ENCODE data around the gene SGCG.

The SGCG gene

GRCh38 chr13:23322353-23323336 lies 141.9 kb downstream of the SGCG start:
- Histone ChIP-seq H3K27ac (ENCODE audit: low read depth, low read length) (no peak overlapping the region), H3K4me3 (ENCODE audit: low read depth, low read length) (no peak overlapping the region), H3K9me3 (ENCODE audit: insufficient read depth, low read depth, low read length) (no peaks in the 10 kb centered on the region), H3K18ac (ENCODE audit: low read length) (no peak overlapping the region), H3K9ac (ENCODE audit: low read length) (no peak overlapping the region), H3K27me3 (ENCODE audit: insufficient read depth, low read length) (no peaks in the 10 kb centered on the region), H3K79me1 (ENCODE audit: low read length) (peaks cover 8% of the 10 kb centered on the region), H3K4me2 (ENCODE audit: low read length) (no peak overlapping the region), H3K4ac (ENCODE audit: low read depth, low read length) (no peak overlapping the region), H2AFZ (ENCODE audit: insufficient read depth, low read length, poor library complexity) (no peak overlapping the region), H2BK12ac (ENCODE audit: low read length) (peak overlapping the region; percentile 84), H3K79me2 (ENCODE audit: control insufficient read depth, insufficient read depth, low read length, poor library complexity) (no peaks in the 10 kb centered on the region), H2AK5ac (ENCODE audit: low read length) (no peak overlapping the region), H3K36me3 (ENCODE audit: control insufficient read depth in 1 of 2, insufficient read depth in 2 of 2, low read length in 2 of 2) (no peaks in the 10 kb centered on the region), H3K23ac (ENCODE audit: low read length) (no peak overlapping the region), H4K8ac (ENCODE audit: low read depth, low read length) (no peak overlapping the region), H3K14ac (ENCODE audit: low read length) (peak overlapping the region; percentile 28), H2BK120ac (ENCODE audit: insufficient read depth, low read length, poor library complexity) (peak overlapping the region; percentile 78), H4K91ac (ENCODE audit: low read depth, low read length) (peak overlapping the region; percentile 66), H3K4me1 (ENCODE audit: control insufficient read depth in 1 of 2, insufficient read depth in 2 of 2, low read length in 2 of 2) (peaks cover 2 to 5% of the 10 kb centered on the region in 2 experiments), H4K12ac (ENCODE audit: low read depth, low read length) (no peak overlapping the region), H2BK5ac (ENCODE audit: low read depth, low read length, poor library complexity) (peak overlapping the region; percentile 37)
- no peak for DNase-seq
- WGBS (ENCODE audit: extremely low coverage, insufficient coverage, insufficient read length) = no CpG with 5 or more reads among the region's 19 CpGs

DNA sequence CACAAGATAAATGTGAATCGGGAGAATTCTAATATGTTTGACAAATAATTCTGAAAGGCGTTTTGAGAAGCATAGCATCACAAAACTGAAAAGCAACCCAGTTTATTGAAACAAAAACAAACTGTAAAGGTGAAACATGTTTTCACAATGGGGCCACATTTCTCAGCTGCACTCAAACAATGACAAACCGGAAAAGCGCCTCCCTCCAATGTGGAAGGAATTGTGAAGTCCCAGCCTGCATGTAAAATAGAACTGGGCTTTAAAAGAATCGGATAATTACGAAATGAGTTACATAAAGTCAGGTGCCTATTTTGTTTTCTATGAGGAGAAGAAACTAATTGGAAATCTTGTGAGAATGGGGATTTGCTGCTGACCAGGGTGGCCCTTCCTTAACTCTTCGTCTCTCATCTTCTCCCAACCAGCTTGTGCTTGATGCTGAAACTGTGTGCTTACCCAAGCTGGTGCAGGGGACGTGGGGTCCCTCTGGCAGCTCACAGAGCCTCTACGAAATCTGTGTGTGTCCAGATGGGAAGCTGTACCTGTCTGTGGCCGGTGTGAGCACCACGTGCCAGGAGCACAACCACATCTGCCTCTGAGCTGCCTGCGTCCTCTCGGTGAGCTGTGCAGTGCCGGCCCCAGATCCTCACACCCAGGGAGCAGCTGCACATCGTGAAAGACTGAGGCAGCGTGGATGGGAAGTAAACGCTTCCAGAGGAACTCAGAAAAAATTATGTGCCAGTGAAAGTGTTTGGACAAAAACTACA lies 143.3 kb downstream of the SGCG start:
- Histone ChIP-seq H3K36me3 (ENCODE audit: control insufficient read depth in 1 of 2, insufficient read depth in 2 of 2, low read length in 2 of 2) (no peaks in the 10 kb centered on the region), H2BK12ac (ENCODE audit: low read length) (peak overlapping the region; percentile 55), H2BK5ac (ENCODE audit: low read depth, low read length, poor library complexity) (peak overlapping the region; percentile 16), H4K91ac (ENCODE audit: low read depth, low read length) (peak overlapping the region; percentile 59), H3K4me3 (ENCODE audit: low read depth, low read length) (no peak overlapping the region), H3K9me3 (ENCODE audit: insufficient read depth, low read depth, low read length) (no peaks in the 10 kb centered on the region), H3K9ac (ENCODE audit: low read length) (no peak overlapping the region), H4K8ac (ENCODE audit: low read depth, low read length) (peak overlapping the region; percentile 50), H3K23ac (ENCODE audit: low read length) (no peak overlapping the region), H3K79me2 (ENCODE audit: control insufficient read depth, insufficient read depth, low read length, poor library complexity) (no peaks in the 10 kb centered on the region), H4K12ac (ENCODE audit: low read depth, low read length) (peak overlapping the region; percentile 22), H3K14ac (ENCODE audit: low read length) (no peak overlapping the region), H3K4ac (ENCODE audit: low read depth, low read length) (no peak overlapping the region), H3K18ac (ENCODE audit: low read length) (peak overlapping the region; percentile 11), H2BK120ac (ENCODE audit: insufficient read depth, low read length, poor library complexity) (peak overlapping the region; percentile 47), H3K79me1 (ENCODE audit: low read length) (peaks cover 8% of the 10 kb centered on the region), H2AFZ (ENCODE audit: insufficient read depth, low read length, poor library complexity) (peak overlapping the region; percentile 35), H3K27ac (ENCODE audit: low read depth, low read length) (no peak overlapping the region), H3K27me3 (ENCODE audit: insufficient read depth, low read length) (no peaks in the 10 kb centered on the region), H3K4me1 (ENCODE audit: control insufficient read depth in 1 of 2, insufficient read depth in 2 of 2, low read length in 2 of 2) (peaks cover 2 to 4% of the 10 kb centered on the region in 2 experiments), H3K4me2 (ENCODE audit: low read length) (no peak overlapping the region), H2AK5ac (ENCODE audit: low read length) (peak overlapping the region; percentile 26)
- WGBS (ENCODE audit: extremely low coverage, insufficient coverage, insufficient read length) = no CpG with 5 or more reads among the region's 17 CpGs
- DNase-seq = no peak

GRCh38 chr13:23325191-23325590 lies 144.4 kb downstream of the SGCG start:
- no peak overlapping the region for H3K18ac ChIP-seq (ENCODE audit: low read length)
- H2BK5ac ChIP-seq (ENCODE audit: low read depth, low read length, poor library complexity) = no peak overlapping the region
- no peak overlapping the region for H2AK5ac ChIP-seq (ENCODE audit: low read length)
- H3K27me3 ChIP-seq (ENCODE audit: insufficient read depth, low read length) = no peaks in the 10 kb centered on the region
- no peak overlapping the region for H3K4me2 ChIP-seq (ENCODE audit: low read length)
- H3K4me3 ChIP-seq (ENCODE audit: low read depth, low read length) = no peak overlapping the region
- no peak overlapping the region for H4K91ac ChIP-seq (ENCODE audit: low read depth, low read length)
- H3K9ac ChIP-seq (ENCODE audit: low read length) = no peak overlapping the region
- H4K12ac ChIP-seq (ENCODE audit: low read depth, low read length) = no peak overlapping the region
- H3K79me2 ChIP-seq (ENCODE audit: control insufficient read depth, insufficient read depth, low read length, poor library complexity) = no peaks in the 10 kb centered on the region
- no peaks in the 10 kb centered on the region for H3K9me3 ChIP-seq (ENCODE audit: insufficient read depth, low read depth, low read length)
- H3K27ac ChIP-seq (ENCODE audit: low read depth, low read length) = no peak overlapping the region
- no peak overlapping the region for H3K4ac ChIP-seq (ENCODE audit: low read depth, low read length)
- H2BK120ac ChIP-seq (ENCODE audit: insufficient read depth, low read length, poor library complexity) = no peak overlapping the region
- no peaks in the 10 kb centered on the region for H3K36me3 ChIP-seq (ENCODE audit: control insufficient read depth in 1 of 2, insufficient read depth in 2 of 2, low read length in 2 of 2)
- H2AFZ ChIP-seq (ENCODE audit: insufficient read depth, low read length, poor library complexity) = no peak overlapping the region
- H3K23ac ChIP-seq (ENCODE audit: low read length) = no peak overlapping the region
- H2BK12ac ChIP-seq (ENCODE audit: low read length) = no peak overlapping the region
- no peak for DNase-seq
- H3K79me1 ChIP-seq (ENCODE audit: low read length) = peaks cover 8% of the 10 kb centered on the region
- no peak overlapping the region for H4K8ac ChIP-seq (ENCODE audit: low read depth, low read length)
- peaks cover 2 to 3% of the 10 kb centered on the region in 2 experiments for H3K4me1 ChIP-seq (ENCODE audit: control insufficient read depth in 1 of 2, insufficient read depth in 2 of 2, low read length in 2 of 2)
- no CpG with 5 or more reads among the region's 2 CpGs for WGBS (ENCODE audit: extremely low coverage, insufficient coverage, insufficient read length)
- no peak overlapping the region for H3K14ac ChIP-seq (ENCODE audit: low read length)

DNA sequence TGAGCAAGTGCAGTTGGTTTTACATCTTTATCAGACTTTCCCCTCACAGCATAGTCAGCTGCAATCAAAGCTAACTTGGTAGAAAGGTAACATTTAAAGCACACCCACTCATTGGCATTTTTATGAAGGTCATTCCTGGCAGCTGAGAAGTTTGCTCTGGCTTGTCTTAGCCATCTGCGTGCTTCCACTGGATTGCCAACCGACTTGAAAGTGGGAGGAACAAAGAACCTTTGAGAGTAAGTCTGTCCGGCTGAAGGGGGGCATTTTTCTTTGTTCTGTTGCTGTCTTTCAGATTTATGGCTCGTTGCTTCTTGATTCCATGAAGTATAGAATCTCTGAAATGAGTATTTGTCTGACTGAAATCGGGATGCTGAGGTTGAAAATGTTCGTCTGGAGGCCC lies 149.6 kb downstream of the SGCG start:
- Histone ChIP-seq H3K4ac (ENCODE audit: low read depth, low read length) (no peak overlapping the region), H2BK5ac (ENCODE audit: low read depth, low read length, poor library complexity) (no peak overlapping the region), H3K27ac (ENCODE audit: low read depth, low read length) (no peak overlapping the region), H3K79me2 (ENCODE audit: control insufficient read depth, insufficient read depth, low read length, poor library complexity) (no peaks in the 10 kb centered on the region), H2BK12ac (ENCODE audit: low read length) (no peak overlapping the region), H4K91ac (ENCODE audit: low read depth, low read length) (no peak overlapping the region), H2AK5ac (ENCODE audit: low read length) (no peak overlapping the region), H2BK120ac (ENCODE audit: insufficient read depth, low read length, poor library complexity) (no peak overlapping the region), H3K9me3 (ENCODE audit: insufficient read depth, low read depth, low read length) (no peaks in the 10 kb centered on the region), H3K4me3 (ENCODE audit: low read depth, low read length) (no peak overlapping the region), H3K4me2 (ENCODE audit: low read length) (no peak overlapping the region), H3K36me3 (ENCODE audit: control insufficient read depth in 1 of 2, insufficient read depth in 2 of 2, low read length in 2 of 2) (no peaks in the 10 kb centered on the region), H3K14ac (ENCODE audit: low read length) (no peak overlapping the region), H4K12ac (ENCODE audit: low read depth, low read length) (no peak overlapping the region), H2AFZ (ENCODE audit: insufficient read depth, low read length, poor library complexity) (no peak overlapping the region), H3K4me1 (ENCODE audit: control insufficient read depth in 1 of 2, insufficient read depth in 2 of 2, low read length in 2 of 2) (no peaks in the 10 kb centered on the region), H3K18ac (ENCODE audit: low read length) (no peak overlapping the region), H3K9ac (ENCODE audit: low read length) (no peak overlapping the region), H3K79me1 (ENCODE audit: low read length) (no peaks in the 10 kb centered on the region), H3K27me3 (ENCODE audit: insufficient read depth, low read length) (no peaks in the 10 kb centered on the region), H4K8ac (ENCODE audit: low read depth, low read length) (no peak overlapping the region), H3K23ac (ENCODE audit: low read length) (no peak overlapping the region)
- no CpG with 5 or more reads among the region's 6 CpGs for WGBS (ENCODE audit: extremely low coverage, insufficient coverage, insufficient read length)
- DNase-seq = no peak

Measured in trophoblast cell (in vitro differentiated cells and primary cell).